Measurements from ENCODE around the gene SCN1B.
A peak's percentile ranks its signal among the peaks of the same experiment; 100 is the strongest.
"Not testable (repeated sequence)": the region's sequence is repeated elsewhere in the genome, so short reads cannot be mapped to it uniquely, and the experiment has no call there.

The SCN1B gene

DNA sequence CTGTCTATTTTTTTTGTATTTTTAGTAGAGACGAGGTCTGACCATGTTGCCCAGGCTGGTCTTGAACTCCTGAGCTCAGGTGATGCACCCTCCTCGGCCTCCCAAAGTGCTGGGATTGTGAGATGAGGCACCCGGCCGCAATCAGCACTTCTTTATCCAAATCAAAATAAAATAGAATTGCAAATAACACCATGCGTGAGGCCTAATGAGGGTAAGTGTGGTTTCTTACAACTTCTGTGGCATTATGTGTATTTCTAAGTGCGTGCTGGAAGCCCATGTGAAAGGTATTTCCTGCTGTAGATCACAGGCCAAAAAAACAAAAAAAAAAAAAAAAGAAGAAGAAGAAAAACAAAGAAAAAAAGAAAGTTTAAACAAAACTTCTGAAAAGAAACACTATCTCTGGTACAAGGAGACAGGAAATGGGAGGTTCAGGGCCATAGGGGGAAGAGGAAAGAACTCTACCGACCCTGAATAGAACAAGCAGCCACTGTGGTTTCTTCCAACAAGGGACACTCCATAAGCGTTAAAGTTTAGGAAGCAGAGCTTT, 33.1 kb upstream of the SCN1B start:
- DNase-seq (ENCODE audit: low read depth) = no peak
- H3K4me3 ChIP-seq (ENCODE audit: low read length) = no peak overlapping the region
- TF ChIP-seq, protein P1, sequence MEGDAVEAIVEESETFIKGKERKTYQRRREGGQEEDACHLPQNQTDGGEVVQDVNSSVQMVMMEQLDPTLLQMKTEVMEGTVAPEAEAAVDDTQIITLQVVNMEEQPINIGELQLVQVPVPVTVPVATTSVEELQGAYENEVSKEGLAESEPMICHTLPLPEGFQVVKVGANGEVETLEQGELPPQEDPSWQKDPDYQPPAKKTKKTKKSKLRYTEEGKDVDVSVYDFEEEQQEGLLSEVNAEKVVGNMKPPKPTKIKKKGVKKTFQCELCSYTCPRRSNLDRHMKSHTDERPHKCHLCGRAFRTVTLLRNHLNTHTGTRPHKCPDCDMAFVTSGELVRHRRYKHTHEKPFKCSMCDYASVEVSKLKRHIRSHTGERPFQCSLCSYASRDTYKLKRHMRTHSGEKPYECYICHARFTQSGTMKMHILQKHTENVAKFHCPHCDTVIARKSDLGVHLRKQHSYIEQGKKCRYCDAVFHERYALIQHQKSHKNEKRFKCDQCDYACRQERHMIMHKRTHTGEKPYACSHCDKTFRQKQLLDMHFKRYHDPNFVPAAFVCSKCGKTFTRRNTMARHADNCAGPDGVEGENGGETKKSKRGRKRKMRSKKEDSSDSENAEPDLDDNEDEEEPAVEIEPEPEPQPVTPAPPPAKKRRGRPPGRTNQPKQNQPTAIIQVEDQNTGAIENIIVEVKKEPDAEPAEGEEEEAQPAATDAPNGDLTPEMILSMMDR (conservative IDR thresholded peaks at IDR 0.05; ENCODE audit: low read length) = no peak

DNA sequence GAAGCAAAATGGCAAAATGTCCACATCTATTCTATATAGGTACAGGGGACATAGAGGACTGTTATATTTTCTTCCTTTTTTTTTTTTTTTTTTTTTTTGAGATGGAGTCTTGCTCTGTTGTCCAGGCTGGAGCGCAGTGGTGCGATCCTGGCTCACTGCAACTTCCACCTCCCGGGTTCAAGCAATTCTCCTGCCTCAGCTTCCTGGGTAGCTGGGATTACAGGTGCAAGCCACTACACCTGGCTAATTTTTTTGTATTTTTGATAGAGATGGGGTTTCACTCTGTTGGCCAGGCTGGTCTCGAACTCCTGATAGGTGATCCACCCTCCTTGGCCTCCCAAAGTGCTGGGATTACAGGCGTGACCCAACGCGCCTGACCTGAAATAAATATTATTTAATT, 32.0 kb upstream of the SCN1B start:
- not testable (repeated sequence) for DNase-seq (ENCODE audit: low read depth); H3K4me3 ChIP-seq (ENCODE audit: low read length)

- DNase-seq (ENCODE audit: low read depth) = no peak
- TF ChIP-seq, protein P1 (conservative IDR thresholded peaks at IDR 0.05; ENCODE audit: low read length) = no peak
- peak overlapping the region; percentile 74 for H3K4me3 ChIP-seq (ENCODE audit: low read length)
These were observed 31.3 kb upstream of the SCN1B start for GRCh38 chr19:34998777-34999497.

DNA sequence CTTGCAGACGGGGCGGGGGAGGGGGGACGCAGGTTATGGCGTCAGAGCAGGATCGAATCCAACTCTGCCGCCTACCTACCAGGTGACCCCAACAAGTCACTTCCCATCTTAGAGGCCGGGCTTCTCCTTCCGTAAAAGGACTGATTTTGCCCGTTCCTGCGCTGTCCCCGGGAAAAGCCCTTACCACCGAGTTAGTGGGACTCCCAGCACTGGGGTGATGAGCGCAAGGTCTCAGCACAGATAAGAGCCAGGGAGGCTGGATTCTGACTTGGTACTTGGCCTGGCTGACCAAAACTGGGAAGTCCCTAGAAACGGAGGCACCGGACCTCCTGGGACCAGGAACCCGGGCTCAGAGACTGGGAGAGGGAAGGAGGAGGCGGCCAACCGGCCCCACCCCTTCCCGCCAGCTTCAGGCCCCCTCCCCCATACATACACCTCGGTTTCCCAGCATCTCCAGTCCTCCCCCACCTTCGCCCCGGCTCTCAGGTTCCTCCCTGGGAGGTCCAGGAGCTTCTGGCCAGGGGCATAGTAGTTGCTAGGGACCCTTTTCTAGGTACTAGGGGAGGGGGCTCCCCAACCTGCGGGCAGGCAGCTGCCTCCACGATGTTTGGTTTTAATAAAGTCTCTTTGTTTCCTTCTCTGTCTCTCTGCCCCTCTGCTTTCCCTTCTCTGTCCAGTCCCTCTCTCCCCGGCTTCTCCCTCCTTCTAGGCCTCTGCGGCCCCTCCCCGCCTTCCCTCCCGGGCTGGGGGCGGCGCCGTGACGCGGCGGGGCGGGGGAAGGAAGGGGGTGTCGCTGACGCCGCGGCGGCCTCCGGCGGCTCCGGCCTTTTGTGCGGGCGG, 30.6 kb upstream of the SCN1B start, which contains the start of gene GRAMD1A:
TSS of gene GRAMD1A (plus strand) at position 826 of the 840 bp plus-strand sequence. CDS start 156 bp downstream, outside the sequence.
- peak; percentile 82 for DNase-seq (ENCODE audit: low read depth)
- TF ChIP-seq, protein P1 (conservative IDR thresholded peaks at IDR 0.05; ENCODE audit: low read length) = no peak
- H3K4me3 ChIP-seq (ENCODE audit: low read length) = peak within 1 kb of the TSS; percentile 74

DNA sequence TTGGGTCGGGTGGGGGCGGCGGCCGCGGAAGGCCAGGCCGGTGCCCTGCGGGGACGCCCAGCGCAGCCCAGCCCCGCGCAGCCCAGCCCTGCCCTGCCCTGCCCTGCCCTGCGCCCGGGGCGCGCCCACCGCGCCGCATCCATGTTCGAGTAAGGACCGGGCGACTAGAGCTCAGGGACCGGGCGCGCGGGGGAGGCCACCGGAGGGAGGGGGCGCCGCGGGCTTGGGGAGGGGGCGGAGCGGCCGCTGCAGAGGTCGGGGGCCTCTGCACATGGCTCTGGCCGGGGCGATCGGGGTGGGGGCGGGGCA, 30.0 kb upstream of the SCN1B start:
- DNase-seq (ENCODE audit: low read depth) = no peak
- TF ChIP-seq, protein P1 (conservative IDR thresholded peaks at IDR 0.05; ENCODE audit: low read length) = no peak
- H3K4me3 ChIP-seq (ENCODE audit: low read length) = peak overlapping the region; percentile 74

DNA sequence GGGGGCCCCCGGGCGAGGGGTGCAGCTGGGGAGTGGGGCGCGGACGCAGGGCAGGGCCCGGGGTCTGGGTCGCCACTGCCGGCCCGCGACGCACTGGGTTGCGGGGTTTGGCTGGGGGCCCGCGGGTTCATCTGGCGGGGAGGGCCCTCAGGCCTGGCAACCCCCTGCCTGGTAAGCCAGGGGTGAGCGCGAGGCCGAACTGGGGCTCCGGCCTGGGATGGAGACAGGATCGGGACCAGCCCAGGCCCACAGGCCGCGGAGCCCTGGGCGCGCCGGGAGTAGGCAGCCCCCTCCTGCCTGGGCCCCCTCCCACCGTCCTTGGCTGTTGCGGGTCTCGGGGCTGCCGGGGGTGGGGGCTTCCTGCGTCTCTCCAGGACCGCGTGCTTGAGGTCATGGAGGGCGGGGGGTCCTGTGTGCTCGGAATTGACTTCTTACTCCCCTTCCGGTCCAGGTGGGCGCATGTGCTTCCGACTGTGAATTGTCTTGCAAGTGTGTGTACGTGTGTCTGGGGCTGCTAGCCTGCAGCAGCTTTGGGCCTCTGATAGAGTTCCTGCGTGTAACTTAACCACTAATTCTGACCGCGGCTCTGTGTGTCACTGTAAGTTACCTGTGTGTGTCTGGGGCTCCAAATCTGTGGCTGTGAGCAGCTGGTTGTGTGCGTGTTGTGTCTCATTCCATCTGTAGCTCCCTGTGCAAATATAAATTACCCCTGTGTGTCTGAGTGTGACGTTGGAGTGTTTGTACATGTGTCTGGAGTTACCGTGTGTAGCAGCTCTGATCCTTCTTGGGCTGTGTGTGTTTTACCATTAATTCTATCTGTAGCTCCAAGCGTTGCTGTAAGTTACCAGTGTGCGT, 29.4 kb upstream of the SCN1B start:
- peak overlapping the region; percentile 74 for H3K4me3 ChIP-seq (ENCODE audit: low read length)
- TF ChIP-seq, protein P1 (conservative IDR thresholded peaks at IDR 0.05; ENCODE audit: low read length) = no peak
- peak; percentile 34 for DNase-seq (ENCODE audit: low read depth)

GRCh38 chr19:35002037-35002535, 28.2 kb upstream of the SCN1B start:
- no peak overlapping the region for H3K4me3 ChIP-seq (ENCODE audit: low read length)
- TF ChIP-seq, protein P1 (conservative IDR thresholded peaks at IDR 0.05; ENCODE audit: low read length) = no peak
- DNase-seq (ENCODE audit: low read depth) = no peak

All from AG10803 (cell line).